ENCODE measurements around the gene LRRIQ3.
A peak's percentile ranks its signal among the peaks of the same experiment; 100 is the strongest.
"Not testable (repeated sequence)": the region's sequence is repeated elsewhere in the genome, so short reads cannot be mapped to it uniquely, and the experiment has no call there.

LRRIQ3 gene

DNA sequence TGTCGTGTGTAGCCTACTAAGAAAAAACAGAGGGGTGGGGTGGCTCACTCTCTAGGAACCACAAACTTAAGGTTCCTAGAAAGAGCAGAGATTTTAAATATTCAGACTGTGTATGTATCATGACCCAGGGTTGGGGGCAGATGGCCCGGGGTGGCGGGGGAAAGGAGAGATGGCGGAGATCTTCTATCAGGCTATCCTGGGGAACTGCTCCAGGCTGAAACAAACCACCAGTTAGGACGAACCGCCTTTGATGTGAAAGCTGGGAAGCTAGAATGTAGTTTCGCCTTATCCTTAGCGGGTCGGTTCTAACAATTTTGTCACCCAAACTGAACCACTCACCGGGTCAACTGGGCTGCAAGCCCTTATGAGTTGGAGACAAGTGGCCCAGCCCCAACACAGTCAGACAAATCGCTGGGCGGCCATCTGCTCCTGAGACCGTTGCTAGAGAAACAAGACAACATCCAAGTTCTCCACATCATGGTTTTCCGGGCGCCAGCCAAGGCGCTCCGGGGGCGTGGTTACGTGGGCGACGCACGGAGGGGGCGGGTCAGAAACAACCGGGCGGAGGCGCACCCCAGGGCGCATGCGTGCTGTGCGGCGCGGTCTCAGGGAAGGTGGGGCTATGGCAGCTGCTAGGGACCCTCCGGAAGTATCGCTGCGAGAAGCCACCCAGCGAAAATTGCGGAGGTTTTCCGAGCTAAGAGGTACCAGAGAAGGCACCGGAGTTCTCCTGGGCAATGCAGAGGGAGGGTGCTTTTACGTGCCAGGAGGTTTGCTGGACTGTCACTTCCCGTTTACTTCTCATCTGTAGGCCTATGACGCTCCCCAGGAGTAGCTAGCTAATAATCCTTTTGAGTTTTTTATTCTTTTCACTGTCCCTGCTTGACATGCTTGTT lies at the start of gene LRRIQ3, which contains the start of gene FPGT:
LRRIQ3 (minus strand) TSS at position 520 of the 896 bp plus-strand sequence. CDS start 14,492 bp downstream, outside the sequence.
FPGT (plus strand) TSS at position 586 of the 896 bp plus-strand sequence; CDS start at position 623, 37 bp downstream.
- peak; percentile 95 to 96 for DNase-seq

DNA sequence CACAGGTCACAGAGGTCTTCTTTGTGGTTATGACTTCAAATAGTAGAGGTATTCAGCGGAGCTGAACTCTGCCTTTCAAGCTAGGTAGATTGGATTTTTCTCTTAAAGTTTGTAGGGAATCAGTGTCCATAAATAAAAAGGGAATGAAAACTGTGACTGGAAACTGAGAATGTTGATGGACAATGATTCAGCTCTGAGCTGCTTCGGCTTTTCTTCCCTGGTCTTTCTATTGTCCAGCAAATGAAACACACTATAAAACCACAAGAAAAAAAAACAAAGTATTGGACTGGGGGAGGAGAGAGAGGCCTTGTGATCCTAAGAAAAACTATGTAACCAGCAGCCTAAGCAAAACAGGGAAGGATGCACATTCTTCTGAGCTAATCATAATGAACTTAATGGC lies 48.3 kb upstream of the LRRIQ3 start:
- DNase-seq = no peak

DNA sequence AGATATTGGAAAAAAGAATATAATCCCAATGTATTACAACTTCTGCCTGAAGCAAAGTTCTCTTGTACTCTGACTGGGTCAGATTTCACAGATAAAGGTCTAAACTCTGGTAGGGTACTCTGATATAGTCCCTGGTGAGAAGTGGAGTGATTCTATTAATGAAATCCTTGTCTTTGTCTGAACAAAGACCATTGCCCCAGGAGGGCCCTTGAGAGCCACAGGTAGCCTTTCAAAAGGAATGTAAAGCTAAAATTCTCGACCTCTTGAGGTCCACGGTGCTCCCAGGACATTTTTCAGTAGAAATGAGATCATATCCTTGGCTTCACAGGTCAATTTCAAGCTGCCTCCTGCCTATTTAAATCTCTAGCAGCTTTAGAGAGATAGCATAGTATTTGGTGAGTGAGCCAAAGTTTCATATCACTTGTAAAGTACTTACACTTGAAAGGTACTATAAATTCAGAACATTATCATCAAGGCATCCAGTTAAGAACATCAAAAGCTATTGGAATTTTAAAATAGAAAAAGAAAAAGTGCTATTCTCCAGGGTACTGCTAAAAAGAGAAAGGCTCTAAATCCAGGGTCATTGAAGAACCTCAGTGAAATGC lies 47.3 kb upstream of the LRRIQ3 start:
- DNase-seq = no peak

- DNase-seq = no peak
These were observed 39.8 kb upstream of the LRRIQ3 start for GRCh38 chr1:74237787-74238186.

- no peak for DNase-seq
These were observed 39.1 kb upstream of the LRRIQ3 start for GRCh38 chr1:74237035-74237434.

DNA sequence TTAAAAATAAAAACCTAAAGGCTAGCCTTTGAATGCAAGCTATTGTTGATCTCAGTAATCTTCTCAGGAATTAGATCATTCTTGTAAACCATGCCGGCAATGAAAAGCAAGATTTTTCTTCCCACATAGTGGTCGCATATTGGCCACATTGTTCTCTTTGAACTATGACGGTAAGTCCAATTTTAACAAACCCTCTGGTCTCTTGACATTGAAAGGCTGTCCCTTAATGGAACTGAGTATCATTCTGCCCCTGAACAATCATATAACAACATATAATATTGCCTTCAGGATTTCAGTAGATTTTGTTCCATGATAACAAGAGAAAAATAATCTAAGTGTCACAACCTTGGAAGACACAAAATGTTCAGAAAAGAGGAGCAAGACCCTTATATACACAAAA lies 38.5 kb upstream of the LRRIQ3 start:
- DNase-seq = no peak

DNA sequence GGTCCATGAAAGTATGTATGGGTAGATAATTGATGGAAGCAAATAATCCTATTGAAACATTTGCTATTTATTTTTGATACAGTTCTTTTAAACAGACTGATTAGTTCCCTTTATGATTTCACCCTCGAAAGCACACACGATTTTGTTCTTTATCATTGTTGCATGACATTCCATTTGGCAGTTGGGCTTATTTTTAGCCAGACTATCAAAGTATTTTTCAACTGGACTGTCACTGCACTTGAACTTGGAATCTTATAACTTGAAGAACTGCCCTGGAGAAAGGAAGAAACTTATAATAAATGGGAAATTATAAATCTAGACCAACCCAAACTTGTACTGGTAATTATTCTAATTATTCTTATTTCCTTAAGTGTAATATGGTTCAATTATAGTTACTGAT lies 37.2 kb upstream of the LRRIQ3 start, which contains the start of gene TNNI3K:
TNNI3K (plus strand) TSS at position 235 of the 400 bp plus-strand sequence; CDS start at position 300, 65 bp downstream.
- no peak for DNase-seq

GRCh38 chr1:74223453-74223852 lies 25.5 kb upstream of the LRRIQ3 start:
- DNase-seq = no peak

DNA sequence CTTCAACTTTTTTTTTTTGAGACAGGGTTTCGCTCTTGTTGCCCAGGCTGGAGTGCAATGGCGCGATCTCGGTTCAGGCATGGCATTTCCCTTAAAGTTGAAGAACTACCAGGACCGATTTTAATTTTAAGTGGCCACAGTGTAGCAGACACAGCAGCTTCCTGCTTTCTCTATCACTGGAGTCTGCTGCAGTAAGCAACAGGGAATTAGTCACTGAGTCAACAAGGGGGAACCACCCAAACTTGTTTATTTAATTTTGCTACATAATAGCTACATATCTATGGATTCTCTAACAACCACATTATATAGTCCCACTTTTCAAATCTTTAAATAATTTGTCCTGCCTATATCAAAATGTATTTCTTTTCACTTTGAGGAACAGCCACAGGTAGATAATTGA lies 24.7 kb upstream of the LRRIQ3 start:
- no peak for DNase-seq

DNA sequence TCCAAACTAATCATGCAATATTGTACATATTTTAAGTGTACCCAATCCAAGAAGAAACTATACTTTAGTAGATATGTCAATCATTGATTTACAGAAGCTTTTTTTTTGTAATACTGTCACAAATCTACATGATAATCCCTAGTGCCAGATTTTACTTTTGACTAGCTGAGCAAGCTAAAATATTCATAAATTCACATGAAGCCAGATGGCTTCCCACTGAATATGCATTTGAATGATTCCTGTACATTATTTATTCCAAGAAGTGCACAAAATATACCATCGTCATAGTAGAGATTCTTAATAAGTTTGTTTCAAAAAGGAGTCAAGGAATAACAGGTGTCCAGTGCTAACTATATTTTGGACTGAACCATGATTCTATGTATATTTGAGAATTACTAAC lies 17.3 kb upstream of the LRRIQ3 start:
- DNase-seq = no peak

- no peak for DNase-seq
These were observed 7.3 kb upstream of the LRRIQ3 start for GRCh38 chr1:74205266-74205665.

DNA sequence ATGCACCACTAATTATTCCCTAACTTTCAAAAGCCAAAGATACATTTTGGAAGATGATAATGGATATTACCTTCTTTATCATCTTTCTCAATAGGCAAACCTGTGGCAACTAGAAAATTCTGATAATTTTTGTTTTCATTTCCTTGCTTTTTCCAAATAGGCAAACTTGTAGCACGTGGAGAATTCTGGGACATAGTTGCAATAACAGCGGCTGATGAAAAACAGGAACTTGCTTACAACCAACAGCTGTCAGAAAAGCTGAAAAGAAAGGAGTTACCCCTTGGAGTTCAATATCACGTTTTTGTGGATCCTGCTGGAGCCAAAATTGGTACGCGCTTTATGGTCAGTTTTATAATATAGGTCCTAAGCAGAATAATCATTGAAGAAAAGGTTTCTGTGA lies 1.5 kb upstream of the LRRIQ3 start:
- DNase-seq = no peak

GRCh38 chr1:74197255-74197654 lies 721 bp downstream of the LRRIQ3 start:
- DNase-seq = no peak

GRCh38 chr1:74195339-74195738 lies 2.6 kb downstream of the LRRIQ3 start:
- no peak for DNase-seq

DNA sequence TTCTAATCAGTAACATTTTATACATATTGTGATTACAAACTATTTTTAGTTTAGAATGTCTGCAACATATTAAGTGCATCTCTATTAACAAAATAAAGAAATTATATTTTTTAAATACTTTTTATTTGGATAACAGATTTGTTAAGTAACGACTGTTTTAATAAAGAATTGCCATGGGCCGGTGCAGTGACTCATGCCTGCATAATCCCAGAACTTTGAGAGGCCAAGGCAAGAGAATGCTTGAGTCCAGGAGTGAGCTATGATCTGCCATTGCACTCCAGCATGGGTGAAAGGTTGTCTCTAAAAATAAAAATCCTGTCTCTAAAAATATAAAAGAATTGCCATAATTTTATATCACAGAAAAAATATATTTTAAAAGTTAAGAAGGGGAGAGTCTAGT lies 4.1 kb downstream of the LRRIQ3 start:
- no peak for DNase-seq

- DNase-seq = no peak
These were observed 17.5 kb downstream of the LRRIQ3 start for GRCh38 chr1:74180490-74180889.

DNA sequence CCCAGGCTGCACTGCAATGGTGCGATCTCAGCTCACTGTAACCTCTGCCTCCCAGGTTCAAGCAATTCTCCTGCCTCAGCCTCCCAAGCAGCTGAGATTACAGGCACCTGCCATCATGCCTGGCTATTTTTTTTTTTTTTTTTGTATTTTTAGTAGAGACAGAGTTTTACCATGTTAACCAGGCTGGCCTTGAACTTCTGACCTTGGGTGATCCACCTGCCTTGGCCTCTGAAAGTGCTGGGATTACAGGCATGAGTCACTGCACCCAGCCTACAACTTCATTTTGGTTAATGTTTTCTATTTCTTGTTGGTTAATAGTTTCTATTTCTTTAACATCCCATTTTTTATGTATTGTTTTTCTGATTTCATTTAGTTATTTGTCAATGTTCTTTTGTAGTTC lies 23.6 kb downstream of the LRRIQ3 start:
- DNase-seq = not testable (repeated sequence)

- DNase-seq = no peak
These were observed 35.6 kb downstream of the LRRIQ3 start for GRCh38 chr1:74162333-74162732.

GRCh38 chr1:74161497-74161896 lies 36.5 kb downstream of the LRRIQ3 start:
- no peak for DNase-seq

GRCh38 chr1:74160046-74160445 lies 37.9 kb downstream of the LRRIQ3 start:
- DNase-seq = no peak

DNA sequence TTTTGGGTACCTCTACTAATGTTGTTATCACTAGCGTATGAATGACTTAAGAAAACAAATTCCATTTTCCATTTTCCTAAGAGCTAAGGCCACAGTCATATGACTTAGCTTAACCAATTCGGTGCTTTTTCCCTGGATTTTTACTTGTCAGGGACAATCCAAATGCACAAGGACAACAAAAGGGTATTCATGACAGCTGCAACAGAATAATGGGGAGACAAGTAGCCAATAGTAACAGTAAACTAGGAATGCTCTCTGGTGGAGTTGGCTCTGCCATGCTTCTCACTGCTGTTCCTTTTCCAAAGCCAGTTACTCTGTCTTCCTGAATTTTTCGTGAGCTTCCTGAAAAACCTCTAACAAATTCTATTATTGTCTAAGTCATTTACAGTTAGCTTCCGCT lies 52.9 kb downstream of the LRRIQ3 start:
- DNase-seq = no peak

DNA sequence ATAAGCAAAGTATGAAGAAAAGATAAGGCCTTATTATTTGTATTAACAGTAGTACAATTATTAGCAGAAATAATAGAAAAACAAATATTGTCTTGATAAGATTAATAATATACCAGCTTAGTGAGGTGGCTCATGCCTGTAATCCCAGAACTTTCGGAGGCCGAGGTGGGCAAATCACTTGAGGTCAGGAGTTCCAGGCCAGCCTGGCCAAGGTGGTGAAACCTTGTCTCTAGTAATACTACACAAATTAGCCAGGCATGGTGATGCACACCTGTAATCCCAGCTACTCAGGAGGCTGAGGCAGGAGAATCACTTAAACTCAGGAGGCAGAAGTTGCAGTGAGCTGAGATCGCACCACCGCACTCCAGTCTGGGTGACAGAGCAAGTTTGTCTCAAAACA lies 80.6 kb downstream of the LRRIQ3 start:
- DNase-seq = not testable (repeated sequence)

GRCh38 chr1:74113333-74113732 lies 84.6 kb downstream of the LRRIQ3 start:
- DNase-seq = no peak

- no peak for DNase-seq
These were observed 90.6 kb downstream of the LRRIQ3 start for GRCh38 chr1:74107394-74107793.
